Measurements from ENCODE around the gene SIGLEC6.

The SIGLEC6 gene

GRCh38 chr19:51531349-51532315, at the start of gene SIGLEC6:
Gene SIGLEC6 (minus strand): TSS chr19:51531670. CDS start chr19:51531648, 22 bp downstream.
- in situ Hi-C loops (cut with HindIII; ENCODE audit: low sequenced_read_pairs), result no loop called here

DNA sequence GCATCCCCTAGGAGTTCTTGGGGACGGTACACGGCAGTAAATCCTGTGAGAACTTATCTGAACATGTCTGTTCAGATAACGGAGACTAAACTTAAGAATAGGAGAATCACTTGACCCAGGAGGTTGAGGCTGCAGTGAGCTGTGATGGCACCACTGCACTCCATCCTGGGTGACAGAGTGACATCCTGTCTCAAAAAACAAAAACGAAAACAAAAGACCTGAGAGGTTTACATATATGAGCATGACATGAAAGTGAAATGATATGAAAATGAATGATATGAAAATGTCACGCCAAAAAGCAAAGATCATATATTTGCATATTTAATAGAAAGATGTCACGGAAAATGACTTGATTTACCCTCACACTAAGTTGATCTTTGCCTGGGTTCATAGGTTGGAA, 45.4 kb upstream of the SIGLEC6 start:
- in situ Hi-C loops (cut with HindIII; ENCODE audit: low sequenced_read_pairs), result no loop called here

DNA sequence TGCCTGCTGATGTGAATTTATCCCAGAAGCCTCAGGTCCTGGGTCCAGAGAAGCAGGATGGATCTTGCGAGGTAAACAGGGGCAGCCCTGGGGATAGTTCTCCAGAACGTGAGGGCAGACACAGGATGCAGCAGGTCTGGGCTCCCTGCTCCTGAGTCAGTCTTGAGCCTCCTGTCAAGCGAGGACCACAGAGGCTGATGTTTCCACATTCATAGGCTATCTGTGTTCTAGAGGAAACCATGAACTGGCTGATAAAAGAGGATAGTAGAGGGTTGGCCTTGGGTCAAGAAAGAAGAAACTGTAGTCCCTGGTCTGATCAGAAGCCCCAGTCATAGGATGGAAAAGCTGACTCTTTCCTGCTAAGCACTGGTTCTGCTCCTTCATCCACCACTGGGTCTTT, 41.9 kb upstream of the SIGLEC6 start:
- in situ Hi-C loops (cut with HindIII; ENCODE audit: low sequenced_read_pairs), result no loop called here

- in situ Hi-C loops (cut with HindIII; ENCODE audit: low sequenced_read_pairs), result no loop called here
Observed at GRCh38 chr19:51572908-51573307, 41.4 kb upstream of the SIGLEC6 start.

GRCh38 chr19:51572410-51572809, 40.9 kb upstream of the SIGLEC6 start:
- in situ Hi-C loops (cut with HindIII; ENCODE audit: low sequenced_read_pairs), result no loop called here

GRCh38 chr19:51571599-51571998, 40.1 kb upstream of the SIGLEC6 start:
- in situ Hi-C loops (cut with HindIII; ENCODE audit: low sequenced_read_pairs), result no loop called here

GRCh38 chr19:51570962-51571575, 39.6 kb upstream of the SIGLEC6 start, which contains the start of gene ZNF175:
Gene ZNF175 (plus strand): TSS chr19:51571283. CDS start chr19:51573330, 2,047 bp downstream.
- in situ Hi-C loops (cut with HindIII; ENCODE audit: low sequenced_read_pairs), result no loop called here

DNA sequence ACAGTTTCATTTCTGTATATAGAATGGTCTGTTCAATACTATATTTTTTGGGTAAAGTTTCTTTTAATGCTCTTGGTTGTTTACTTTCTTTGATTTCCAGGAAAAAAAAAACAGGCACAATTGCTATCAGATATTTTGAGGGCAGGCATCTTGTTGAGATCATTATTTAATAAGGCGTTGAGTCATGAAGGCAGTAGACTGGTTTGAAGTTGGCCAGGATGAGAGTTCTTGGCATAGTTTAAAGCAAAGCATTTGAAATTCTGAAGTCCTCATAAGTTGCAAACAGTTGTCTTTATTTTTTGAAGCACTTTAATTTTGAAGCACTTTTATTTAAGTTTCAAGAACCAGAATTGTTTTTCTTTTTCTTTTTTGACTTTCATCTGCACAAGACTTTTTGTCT, 37.0 kb upstream of the SIGLEC6 start:
- in situ Hi-C loops (cut with HindIII; ENCODE audit: low sequenced_read_pairs), result no loop called here

GRCh38 chr19:51567583-51567982, 36.1 kb upstream of the SIGLEC6 start:
- in situ Hi-C loops (cut with HindIII; ENCODE audit: low sequenced_read_pairs), result no loop called here

DNA sequence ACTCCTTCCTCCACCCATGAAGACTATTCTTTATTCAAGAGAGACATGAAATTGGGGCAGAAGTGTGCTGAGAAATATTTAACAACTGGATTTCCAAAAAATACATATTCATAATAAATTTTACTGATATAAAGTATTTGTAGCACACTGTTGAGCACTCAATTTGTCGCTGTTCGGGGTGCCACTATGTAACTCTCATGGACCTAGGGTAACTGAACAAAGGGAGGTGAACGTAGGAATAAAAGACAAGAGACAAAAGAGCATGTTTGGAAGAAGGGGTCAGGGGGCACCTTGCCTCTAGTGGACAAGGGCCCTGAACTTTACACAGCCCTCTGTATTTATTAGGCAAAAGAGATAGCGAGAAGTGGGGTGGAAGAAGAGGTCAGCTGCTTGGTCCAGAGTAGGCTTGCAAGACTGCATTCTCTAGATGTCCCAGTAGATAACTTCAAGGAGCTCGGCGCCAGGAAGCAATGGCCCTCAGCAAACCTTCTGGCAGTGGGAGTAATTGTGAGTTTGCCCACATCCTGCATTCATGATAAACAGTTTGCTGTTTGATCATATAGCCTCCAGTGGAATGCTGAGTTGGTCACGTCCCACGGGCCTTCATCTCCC, 35.1 kb upstream of the SIGLEC6 start:
- in situ Hi-C loops (cut with HindIII; ENCODE audit: low sequenced_read_pairs), result no loop called here

- in situ Hi-C loops (cut with HindIII; ENCODE audit: low sequenced_read_pairs), result no loop called here
Observed at GRCh38 chr19:51565583-51565982, 34.1 kb upstream of the SIGLEC6 start.

DNA sequence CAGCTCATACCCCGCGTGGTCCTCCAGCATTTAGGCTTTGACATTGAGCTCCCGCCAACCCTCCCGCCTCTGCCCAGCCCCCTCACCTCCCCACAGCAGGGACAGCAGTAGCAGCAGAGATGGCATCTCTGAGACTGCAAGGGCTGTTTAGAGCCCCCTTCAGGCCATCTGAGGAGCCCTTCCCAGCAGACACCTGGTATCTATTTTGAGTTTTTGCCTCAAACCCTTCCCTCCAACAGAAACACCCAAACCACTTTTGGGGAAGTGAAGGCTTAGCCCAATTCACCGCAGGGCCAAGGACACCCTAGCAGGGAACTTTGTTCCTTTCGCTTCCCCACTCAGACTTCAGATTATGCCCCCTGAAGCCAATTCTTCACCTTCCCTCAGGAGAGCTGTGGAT, 33.3 kb upstream of the SIGLEC6 start:
- in situ Hi-C loops (cut with HindIII; ENCODE audit: low sequenced_read_pairs), result no loop called here

- in situ Hi-C loops (cut with HindIII; ENCODE audit: low sequenced_read_pairs), result no loop called here
Observed at GRCh38 chr19:51560339-51560738, 28.9 kb upstream of the SIGLEC6 start.

GRCh38 chr19:51559240-51559639, 27.8 kb upstream of the SIGLEC6 start:
- in situ Hi-C loops (cut with HindIII; ENCODE audit: low sequenced_read_pairs), result no loop called here

DNA sequence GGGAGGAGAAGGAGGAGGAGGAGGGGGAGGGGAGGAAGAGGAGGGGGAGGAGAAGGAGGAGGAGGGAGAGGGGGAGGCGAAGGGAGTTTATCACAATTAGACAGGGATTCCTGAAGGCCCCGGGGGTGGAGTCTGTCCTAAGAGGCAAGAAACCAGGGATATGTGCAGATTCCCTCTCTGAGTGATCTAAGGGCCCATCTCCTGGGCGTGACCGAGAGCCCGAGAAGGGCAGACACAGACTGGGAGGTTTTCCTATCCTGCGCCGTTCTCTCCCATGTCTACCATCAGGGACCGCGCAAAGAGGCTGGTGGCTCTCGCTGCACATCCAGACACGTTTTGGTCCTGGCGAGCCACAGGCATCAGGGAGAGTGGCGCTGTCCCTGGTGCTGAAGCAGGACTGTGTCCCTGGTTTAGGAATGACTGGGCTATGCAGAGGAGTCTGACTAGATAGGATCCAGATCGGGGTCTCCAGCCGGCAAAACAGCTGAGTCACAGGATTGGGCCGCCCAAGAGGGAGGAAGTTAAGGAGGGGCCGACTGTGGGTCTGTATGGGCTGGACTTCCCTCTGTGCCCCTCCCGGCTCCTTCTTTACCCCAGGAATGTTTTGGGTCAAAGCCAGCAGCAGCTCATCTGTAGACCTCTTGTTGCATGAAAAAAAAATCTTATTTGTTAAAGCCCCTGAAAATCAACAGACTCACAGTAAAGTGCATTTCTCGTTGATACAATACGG, 21.7 kb upstream of the SIGLEC6 start:
- in situ Hi-C loops (cut with HindIII; ENCODE audit: low sequenced_read_pairs), result no loop called here

- in situ Hi-C loops (cut with HindIII; ENCODE audit: low sequenced_read_pairs), result no loop called here
Observed at GRCh38 chr19:51552608-51552995, 21.1 kb upstream of the SIGLEC6 start.

- in situ Hi-C loops (cut with HindIII; ENCODE audit: low sequenced_read_pairs), result no loop called here
Observed at GRCh38 chr19:51551673-51552432, 20.4 kb upstream of the SIGLEC6 start.

DNA sequence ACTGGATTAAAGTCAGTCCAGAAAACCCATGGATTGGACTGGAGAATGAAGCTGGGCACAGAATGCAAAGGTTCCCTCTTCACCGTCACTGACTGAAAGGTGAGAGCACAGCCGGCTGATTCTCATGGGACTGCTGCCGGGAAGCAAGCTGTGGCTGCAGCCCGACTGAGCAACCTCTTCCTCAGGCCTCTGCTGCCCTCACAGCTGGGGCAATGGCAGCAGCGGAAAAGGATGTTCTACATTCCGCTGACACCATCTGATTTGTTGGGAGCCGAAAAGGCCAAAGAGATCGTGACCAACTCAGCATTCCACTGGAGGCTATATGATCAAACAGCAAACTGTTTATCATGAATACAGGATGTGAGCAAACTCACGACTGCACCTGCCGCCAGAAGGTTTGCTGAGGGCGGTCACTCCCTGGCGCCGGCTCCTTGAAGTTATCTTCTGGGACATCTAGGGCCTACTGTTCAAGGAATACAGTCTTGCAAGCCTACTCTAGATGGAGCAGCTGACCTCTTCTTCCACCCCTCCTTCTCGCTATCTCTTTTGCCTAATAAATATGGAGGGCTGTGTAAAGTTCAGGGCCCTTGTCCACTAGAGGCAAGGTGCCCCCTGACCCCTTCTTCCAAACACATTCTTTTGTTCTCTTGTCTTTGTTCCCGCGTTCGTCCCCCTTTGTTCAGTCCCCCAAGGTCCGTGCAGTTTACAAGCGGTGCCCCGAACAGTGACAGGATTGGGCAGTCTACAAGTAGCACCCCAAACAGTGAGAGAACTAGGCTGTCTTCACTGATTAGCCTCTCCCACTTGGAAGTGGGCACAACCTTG, 19.6 kb upstream of the SIGLEC6 start:
- in situ Hi-C loops (cut with HindIII; ENCODE audit: low sequenced_read_pairs), result no loop called here

Measured in DLD1 (cell line).